ENCODE results near the gene CDH4. TPM values are rescaled to one million over a fixed set of nuclear protein-coding genes. Genes with fewer than 3 reads are reported as not detected.

CDH4 gene
- total RNA-seq, 1 experiment from 2014 or later: 25.0 TPM

GRCh38 chr20:61814726-61815125 lies 562.7 kb downstream of the CDH4 start:
- intact Hi-C loops (cut with micrococcal nuclease): no loop called here
- no TSS peak for BruUV-seq (replicated peaks)
- Mint-ChIP-seq H3K27me3 (ENCODE audit: insufficient read depth, unreplicated experiment) (no peaks in the 10 kb centered on the region), H3K4me1 (ENCODE audit: insufficient read depth, unreplicated experiment) (peaks cover 8% of the 10 kb centered on the region), H3K9me3 (ENCODE audit: unreplicated experiment) (no peaks in the 10 kb centered on the region), H3K27ac (ENCODE audit: low read depth, unreplicated experiment) (no peak overlapping the region), H3K36me3 (ENCODE audit: insufficient read depth, unreplicated experiment) (peaks cover 5% of the 10 kb centered on the region), H3K4me3 (ENCODE audit: unreplicated experiment) (no peak overlapping the region)
- no peak for TF ChIP-seq CTCF (IDR thresholded peaks at IDR 0.05; ENCODE audit: unreplicated experiment)
- DNase-seq (ENCODE audit: unreplicated experiment): no peak
- CTCF ChIA-PET: no interaction called here
- POLR2A ChIA-PET: interaction anchor here (0.6 kb wide), 1 partner anchor 998 kb away, joined by 3 read pairs; no protein-coding TSS in a partner anchor

GRCh38 chr20:61815176-61815575 lies 563.1 kb downstream of the CDH4 start:
- H3K4me3 Mint-ChIP-seq (ENCODE audit: unreplicated experiment): no peak overlapping the region
- H3K4me1 Mint-ChIP-seq (ENCODE audit: insufficient read depth, unreplicated experiment): peaks cover 8% of the 10 kb centered on the region
- no peak overlapping the region for H3K27ac Mint-ChIP-seq (ENCODE audit: low read depth, unreplicated experiment)
- intact Hi-C loops (cut with micrococcal nuclease): no loop called here
- no peak for TF ChIP-seq CTCF (IDR thresholded peaks at IDR 0.05; ENCODE audit: unreplicated experiment)
- no peaks in the 10 kb centered on the region for H3K9me3 Mint-ChIP-seq (ENCODE audit: unreplicated experiment)
- POLR2A ChIA-PET: interaction anchor here (0.6 kb wide), 1 partner anchor 997 kb away, joined by 3 read pairs; no protein-coding TSS in a partner anchor
- DNase-seq (ENCODE audit: unreplicated experiment): no peak
- BruUV-seq (replicated peaks): no TSS peak
- H3K36me3 Mint-ChIP-seq (ENCODE audit: insufficient read depth, unreplicated experiment): peaks cover 5% of the 10 kb centered on the region
- no peaks in the 10 kb centered on the region for H3K27me3 Mint-ChIP-seq (ENCODE audit: insufficient read depth, unreplicated experiment)
- CTCF ChIA-PET: no interaction called here

GRCh38 chr20:61815678-61816077 lies 563.6 kb downstream of the CDH4 start:
- Mint-ChIP-seq H3K27me3 (ENCODE audit: insufficient read depth, unreplicated experiment) (no peaks in the 10 kb centered on the region), H3K27ac (ENCODE audit: low read depth, unreplicated experiment) (no peak overlapping the region), H3K36me3 (ENCODE audit: insufficient read depth, unreplicated experiment) (peaks cover 4% of the 10 kb centered on the region), H3K4me3 (ENCODE audit: unreplicated experiment) (no peak overlapping the region), H3K4me1 (ENCODE audit: insufficient read depth, unreplicated experiment) (peaks cover 8% of the 10 kb centered on the region), H3K9me3 (ENCODE audit: unreplicated experiment) (no peaks in the 10 kb centered on the region)
- ChIA-PET CTCF (no interaction called here), POLR2A (no interaction called here)
- no peak for DNase-seq (ENCODE audit: unreplicated experiment)
- intact Hi-C loops (cut with micrococcal nuclease): no loop called here
- no TSS peak for BruUV-seq (replicated peaks)
- no peak for TF ChIP-seq CTCF (IDR thresholded peaks at IDR 0.05; ENCODE audit: unreplicated experiment)

- Mint-ChIP-seq H3K4me1 (ENCODE audit: insufficient read depth, unreplicated experiment) (peaks cover 8% of the 10 kb centered on the region), H3K27ac (ENCODE audit: low read depth, unreplicated experiment) (no peak overlapping the region), H3K36me3 (ENCODE audit: insufficient read depth, unreplicated experiment) (no peaks in the 10 kb centered on the region), H3K4me3 (ENCODE audit: unreplicated experiment) (no peak overlapping the region), H3K27me3 (ENCODE audit: insufficient read depth, unreplicated experiment) (no peaks in the 10 kb centered on the region), H3K9me3 (ENCODE audit: unreplicated experiment) (no peaks in the 10 kb centered on the region)
- no peak for DNase-seq (ENCODE audit: unreplicated experiment)
- ChIA-PET POLR2A (interaction anchor here (0.7 kb wide), 1 partner anchor 10 kb away, joined by 4 read pairs; no protein-coding TSS in a partner anchor), CTCF (no interaction called here)
- no peak for TF ChIP-seq CTCF (IDR thresholded peaks at IDR 0.05; ENCODE audit: unreplicated experiment)
- no TSS peak for BruUV-seq (replicated peaks)
- intact Hi-C loops (cut with micrococcal nuclease): no loop called here
These were observed 564.8 kb downstream of the CDH4 start for GRCh38 chr20:61816606-61817460.

All from MCF 10A (cell line).